Measurements from ENCODE around the gene RDH5.

Gene RDH5

GRCh38 chr12:55739025-55739378 lies 18.8 kb downstream of the RDH5 start:
- H3K36me3 ChIP-seq (ENCODE audit: control insufficient read depth, insufficient read depth, low read length) = no peaks in the 10 kb centered on the region
- TF ChIP-seq, protein P1, sequence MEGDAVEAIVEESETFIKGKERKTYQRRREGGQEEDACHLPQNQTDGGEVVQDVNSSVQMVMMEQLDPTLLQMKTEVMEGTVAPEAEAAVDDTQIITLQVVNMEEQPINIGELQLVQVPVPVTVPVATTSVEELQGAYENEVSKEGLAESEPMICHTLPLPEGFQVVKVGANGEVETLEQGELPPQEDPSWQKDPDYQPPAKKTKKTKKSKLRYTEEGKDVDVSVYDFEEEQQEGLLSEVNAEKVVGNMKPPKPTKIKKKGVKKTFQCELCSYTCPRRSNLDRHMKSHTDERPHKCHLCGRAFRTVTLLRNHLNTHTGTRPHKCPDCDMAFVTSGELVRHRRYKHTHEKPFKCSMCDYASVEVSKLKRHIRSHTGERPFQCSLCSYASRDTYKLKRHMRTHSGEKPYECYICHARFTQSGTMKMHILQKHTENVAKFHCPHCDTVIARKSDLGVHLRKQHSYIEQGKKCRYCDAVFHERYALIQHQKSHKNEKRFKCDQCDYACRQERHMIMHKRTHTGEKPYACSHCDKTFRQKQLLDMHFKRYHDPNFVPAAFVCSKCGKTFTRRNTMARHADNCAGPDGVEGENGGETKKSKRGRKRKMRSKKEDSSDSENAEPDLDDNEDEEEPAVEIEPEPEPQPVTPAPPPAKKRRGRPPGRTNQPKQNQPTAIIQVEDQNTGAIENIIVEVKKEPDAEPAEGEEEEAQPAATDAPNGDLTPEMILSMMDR (IDR thresholded peaks at IDR 0.05; ENCODE audit: insufficient read depth, low read length, poor library complexity, severe bottlenecking) = no peak
- no peak overlapping the region for H3K4me3 ChIP-seq (replicated peaks; ENCODE audit: low read depth, low read length)
- H3K27me3 ChIP-seq (replicated peaks; ENCODE audit: control insufficient read depth, insufficient read depth, low read length) = no peaks in the 10 kb centered on the region
- DNase-seq (ENCODE audit: extremely low read depth, insufficient read length) = no peak

GRCh38 chr12:55741931-55742680 lies 21.9 kb downstream of the RDH5 start:
- Histone ChIP-seq H3K27me3 (replicated peaks; ENCODE audit: control insufficient read depth, insufficient read depth, low read length) (no peaks in the 10 kb centered on the region), H3K36me3 (ENCODE audit: control insufficient read depth, insufficient read depth, low read length) (no peaks in the 10 kb centered on the region), H3K4me3 (replicated peaks; ENCODE audit: low read depth, low read length) (peak overlapping the region; percentile 49)
- DNase-seq (ENCODE audit: extremely low read depth, insufficient read length) = no peak
- TF ChIP-seq, protein P1 (IDR thresholded peaks at IDR 0.05; ENCODE audit: insufficient read depth, low read length, poor library complexity, severe bottlenecking) = no peak

DNA sequence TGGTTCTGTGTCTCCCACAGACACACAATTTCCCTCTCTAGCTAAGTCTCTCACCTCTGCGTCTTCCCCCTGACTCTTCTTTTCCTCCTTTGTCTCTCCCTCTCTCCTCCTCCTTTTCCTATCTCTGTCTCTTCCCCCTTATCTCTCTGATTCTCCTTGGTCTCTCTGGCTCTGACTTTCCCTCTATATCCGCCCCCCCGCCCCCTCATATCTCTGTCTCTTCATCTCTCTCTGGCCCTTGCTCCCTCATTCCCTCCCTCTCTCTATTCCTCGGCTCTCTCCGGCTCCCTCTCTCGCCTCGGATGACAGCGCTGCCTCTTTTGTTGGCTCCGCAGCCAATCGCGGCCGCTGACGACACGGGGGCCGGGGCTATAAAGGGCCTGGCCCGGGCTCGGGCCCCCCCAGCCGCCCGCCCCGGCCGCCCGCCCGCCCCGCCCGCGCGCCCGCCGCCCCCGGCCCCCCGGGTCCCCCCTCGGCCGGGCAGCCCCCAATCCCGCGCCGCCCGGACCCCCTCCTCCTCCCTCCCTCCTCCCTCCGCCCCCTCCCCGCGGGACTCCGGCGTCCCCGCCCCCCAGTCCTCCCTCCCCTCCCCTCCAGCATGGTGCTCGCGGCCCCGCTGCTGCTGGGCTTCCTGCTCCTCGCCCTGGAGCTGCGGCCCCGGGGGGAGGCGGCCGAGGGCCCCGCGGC lies 22.7 kb downstream of the RDH5 start, which contains the start of gene GDF11:
Gene GDF11 (plus strand): TSS at position 404 of the 687 bp plus-strand sequence. CDS start 195 bp downstream, at position 599.
- peak; percentile 60 for DNase-seq (ENCODE audit: extremely low read depth, insufficient read length)
- H3K36me3 ChIP-seq (ENCODE audit: control insufficient read depth, insufficient read depth, low read length) = no peaks in the 10 kb centered on the region
- no peaks in the 10 kb centered on the region for H3K27me3 ChIP-seq (replicated peaks; ENCODE audit: control insufficient read depth, insufficient read depth, low read length)
- H3K4me3 ChIP-seq (replicated peaks; ENCODE audit: low read depth, low read length) = peak within 1 kb of the TSS; percentile 69
- TF ChIP-seq, protein P1 (IDR thresholded peaks at IDR 0.05; ENCODE audit: insufficient read depth, low read length, poor library complexity, severe bottlenecking) = no peak

- H3K27me3 ChIP-seq (replicated peaks; ENCODE audit: control insufficient read depth, insufficient read depth, low read length) = no peaks in the 10 kb centered on the region
- peak; percentile 69 for DNase-seq (ENCODE audit: extremely low read depth, insufficient read length)
- TF ChIP-seq, protein P1 (IDR thresholded peaks at IDR 0.05; ENCODE audit: insufficient read depth, low read length, poor library complexity, severe bottlenecking) = peak; percentile 30
- no peaks in the 10 kb centered on the region for H3K36me3 ChIP-seq (ENCODE audit: control insufficient read depth, insufficient read depth, low read length)
- H3K4me3 ChIP-seq (replicated peaks; ENCODE audit: low read depth, low read length) = peak overlapping the region; percentile 69
Observed at GRCh38 chr12:55743406-55744339, 23.5 kb downstream of the RDH5 start.

- TF ChIP-seq, protein P1 (IDR thresholded peaks at IDR 0.05; ENCODE audit: insufficient read depth, low read length, poor library complexity, severe bottlenecking) = no peak
- Histone ChIP-seq H3K36me3 (ENCODE audit: control insufficient read depth, insufficient read depth, low read length) (no peaks in the 10 kb centered on the region; the same call in 1 of the 2 replicates), H3K4me3 (replicated peaks; ENCODE audit: low read depth, low read length) (peak overlapping the region; percentile 69), H3K27me3 (replicated peaks; ENCODE audit: control insufficient read depth, insufficient read depth, low read length) (no peaks in the 10 kb centered on the region)
- no peak for DNase-seq (ENCODE audit: extremely low read depth, insufficient read length)
Observed at GRCh38 chr12:55744340-55745030, 24.3 kb downstream of the RDH5 start.

Measured in GM06990 (cell line).